ENCODE data around the gene BRF1. TPM values are rescaled to one million over a fixed set of nuclear protein-coding genes. Genes with fewer than 3 reads are reported as not detected.

Gene BRF1
- polyA plus RNA-seq, 1 of the 3 experiments (the other 2 are of a cell fraction): 15.7 TPM

- POLR2A ChIA-PET: no interaction called here
- peaks cover 43% of the 10 kb centered on the region for H4K20me1 ChIP-seq (ENCODE audit: insufficient read depth)
- no peaks in the 10 kb centered on the region for H3K9me2 ChIP-seq
- H3K27ac ChIP-seq (ENCODE audit: low read depth in 2 of 2, low read length in 1 of 2): no peak overlapping the region; a peak in 1 of 4 replicates
- H3K9me3 ChIP-seq: no peaks in the 10 kb centered on the region
- no peak overlapping the region for H3K4me3 ChIP-seq (ENCODE audit: low read depth in 2 of 2, low read length in 1 of 2)
- no peaks in the 10 kb centered on the region for H3F3A ChIP-seq (replicated peaks; ENCODE audit: insufficient read depth)
- no peak overlapping the region for H3K9ac ChIP-seq
- no peak for DNase-seq
- no peaks in the 10 kb centered on the region for H3K27me3 ChIP-seq (ENCODE audit: insufficient read depth)
- H2AFZ ChIP-seq (ENCODE audit: low read depth): no peak overlapping the region
- no peak overlapping the region for H3K4me2 ChIP-seq
- no peak for TF ChIP-seq SIN3A (IDR thresholded peaks at IDR 0.05; ENCODE audit: borderline replicate concordance, low read depth, low read length)
- TF ChIP-seq JUND (IDR thresholded peaks at IDR 0.05): no peak
- no peak for TF ChIP-seq IRF3 (IDR thresholded peaks at IDR 0.05; ENCODE audit: low read depth, low read length)
- no peak for TF ChIP-seq EP300 (IDR thresholded peaks at IDR 0.05; ENCODE audit: borderline replicate concordance in 1 of 2, low read depth in 1 of 2, low read length in 1 of 2)
- peaks cover 0 to 4% of the 10 kb centered on the region in 2 experiments for H3K36me3 ChIP-seq (replicated peaks in 1 of 2; ENCODE audit: control insufficient read depth in 1 of 2, insufficient read depth in 2 of 2, low read length in 1 of 2)
- H3K4me1 ChIP-seq (ENCODE audit: control insufficient read depth in 1 of 2, insufficient read depth in 2 of 2, low read depth in 1 of 2, low read length in 1 of 2): peaks cover 0 to 18% of the 10 kb centered on the region in 2 experiments; a peak in 1 of 4 replicates
- WGBS (ENCODE audit: low lambda C conversion rate): 95% methylated on average over 8 of the region's 10 CpGs
- peaks cover 52% of the 10 kb centered on the region; the same call in 1 of the 2 replicates for H3K79me2 ChIP-seq (ENCODE audit: insufficient read depth)
- CTCF ChIA-PET: interaction anchor here (1.0 to 2.3 kb wide), 6 partner anchors 8 to 84 kb away, joined by 3 to 10 read pairs (median 4); no protein-coding TSS in a partner anchor
Observed at GRCh38 chr14:105283028-105283427, 17.8 kb downstream of the BRF1 start.

GRCh38 chr14:105282098-105282725, 18.6 kb downstream of the BRF1 start:
- no peak overlapping the region for H3K4me2 ChIP-seq
- 93% methylated on average over 16 of the region's 16 CpGs for WGBS (ENCODE audit: low lambda C conversion rate)
- H3F3A ChIP-seq (replicated peaks; ENCODE audit: insufficient read depth): no peaks in the 10 kb centered on the region
- H3K4me1 ChIP-seq (ENCODE audit: control insufficient read depth in 1 of 2, insufficient read depth in 2 of 2, low read depth in 1 of 2, low read length in 1 of 2): peaks cover 0 to 12% of the 10 kb centered on the region in 2 experiments; a peak in 1 of 4 replicates
- H3K9me2 ChIP-seq: no peaks in the 10 kb centered on the region
- no peak overlapping the region for H3K9ac ChIP-seq
- H3K4me3 ChIP-seq (ENCODE audit: low read depth in 2 of 2, low read length in 1 of 2): no peak overlapping the region; a peak in 1 of 4 replicates
- H2AFZ ChIP-seq (ENCODE audit: low read depth): no peak overlapping the region
- no peaks in the 10 kb centered on the region for H3K9me3 ChIP-seq
- no peak overlapping the region; a peak in 1 of 4 replicates for H3K27ac ChIP-seq (ENCODE audit: low read depth in 2 of 2, low read length in 1 of 2)
- ChIA-PET POLR2A (no interaction called here), CTCF (interaction anchor here (0.7 to 2.3 kb wide), 11 partner anchors 9 to 192 kb away, joined by 3 to 10 read pairs (median 3); no protein-coding TSS in a partner anchor)
- H3K27me3 ChIP-seq (ENCODE audit: insufficient read depth): no peaks in the 10 kb centered on the region
- peaks cover 0 to 4% of the 10 kb centered on the region in 2 experiments for H3K36me3 ChIP-seq (replicated peaks in 1 of 2; ENCODE audit: control insufficient read depth in 1 of 2, insufficient read depth in 2 of 2, low read length in 1 of 2)
- peaks cover 47% of the 10 kb centered on the region for H4K20me1 ChIP-seq (ENCODE audit: insufficient read depth)
- DNase-seq: no peak
- H3K79me2 ChIP-seq (ENCODE audit: insufficient read depth): peaks cover 55% of the 10 kb centered on the region; the same call in 1 of the 2 replicates
- TF ChIP-seq PBX3 (IDR thresholded peaks at IDR 0.05) (no peak), IRF3 (IDR thresholded peaks at IDR 0.05; ENCODE audit: low read depth, low read length) (no peak), MEF2A (IDR thresholded peaks at IDR 0.05; ENCODE audit: borderline replicate concordance, low read depth) (no peak), TCF12 (IDR thresholded peaks at IDR 0.05) (no peak), REST (IDR thresholded peaks at IDR 0.05; ENCODE audit: low read depth, low read length) (no peak), MAX (IDR thresholded peaks at IDR 0.05; ENCODE audit: low read depth) (no peak), NFIC (IDR thresholded peaks at IDR 0.05; ENCODE audit: borderline replicate concordance) (no peak), EZH2phosphoT487 (IDR thresholded peaks at IDR 0.05; ENCODE audit: borderline replicate concordance, low read depth) (no peak), FOXM1 (IDR thresholded peaks at IDR 0.05; ENCODE audit: low read depth) (no peak), USF2 (IDR thresholded peaks at IDR 0.05; ENCODE audit: borderline replicate concordance, low read depth, low read length) (no peak), RAD21 (IDR thresholded peaks at IDR 0.05; ENCODE audit: low read length) (no peak), GABPA (IDR thresholded peaks at IDR 0.05; ENCODE audit: low read depth) (no peak)

All from SK-N-SH (cell line).